OCI-M1 (cell line): ENCODE measurements around the gene IGF2.

Experiments
- DNase-seq: peaks from one replicate; lab custom pipeline; 2025; lab: John Stamatoyannopoulos, UW

IGF2 gene

GRCh38 chr11:2091786-2092463, 47.3 kb downstream of the IGF2 start:
- DNase-seq = no peak

- DNase-seq = no peak
Observed at GRCh38 chr11:2091112-2091746, 48.0 kb downstream of the IGF2 start.

- no peak for DNase-seq
Observed at GRCh38 chr11:2090172-2091111, 48.7 kb downstream of the IGF2 start.

GRCh38 chr11:2089536-2090165, 49.5 kb downstream of the IGF2 start:
- DNase-seq = peak; percentile 70

- DNase-seq = no peak
Observed at GRCh38 chr11:2088746-2089535, 50.2 kb downstream of the IGF2 start.

- DNase-seq = no peak
Observed at GRCh38 chr11:2088284-2088683, 50.9 kb downstream of the IGF2 start.

- DNase-seq = no peak
Observed at GRCh38 chr11:2086239-2087040, 52.7 kb downstream of the IGF2 start.

GRCh38 chr11:2085251-2086066, 53.7 kb downstream of the IGF2 start:
- DNase-seq = no peak

- no peak for DNase-seq
Observed at GRCh38 chr11:2084721-2085120, 54.5 kb downstream of the IGF2 start.
